ENCODE results near the gene OR10G2.

- TF ChIP-seq CTCF (conservative IDR thresholded peaks at IDR 0.05), result no peak
- no peak for TF ChIP-seq EZH2 (IDR thresholded peaks at IDR 0.05; ENCODE audit: low read depth)
These were observed 12.6 kb upstream of the OR10G2 start for GRCh38 chr14:21647380-21647779.

All from PC-9 (cell line).